Mammary epithelial cell (primary cell): ENCODE measurements around the gene AP3B2.

ENCODE experiments used
- EZH2 ChIP-seq: IDR thresholded peaks from 2 replicates; pipeline ENCODE4 v1.6.1; 2012; ENCODE audit warnings: low read length, inconsistent platforms, borderline replicate concordance
- TF ChIP-seq, protein P1 (sequence below), 2 donors: IDR thresholded peaks in 1 of 2; conservative IDR thresholded peaks in 1 of 2; 2 replicates each; pipeline ENCODE4 v1.5.1; 2011 to 2012; ENCODE audit warnings: inconsistent platforms in 2 of 2, low read length in 2 of 2, mild to moderate bottlenecking in 2 of 2, control low read depth in 1 of 2, low read depth in 1 of 2; ENCODE audit not compliant: insufficient read depth in 1 of 2; ENCODE audit errors: extremely low read depth in 1 of 2

DNA sequence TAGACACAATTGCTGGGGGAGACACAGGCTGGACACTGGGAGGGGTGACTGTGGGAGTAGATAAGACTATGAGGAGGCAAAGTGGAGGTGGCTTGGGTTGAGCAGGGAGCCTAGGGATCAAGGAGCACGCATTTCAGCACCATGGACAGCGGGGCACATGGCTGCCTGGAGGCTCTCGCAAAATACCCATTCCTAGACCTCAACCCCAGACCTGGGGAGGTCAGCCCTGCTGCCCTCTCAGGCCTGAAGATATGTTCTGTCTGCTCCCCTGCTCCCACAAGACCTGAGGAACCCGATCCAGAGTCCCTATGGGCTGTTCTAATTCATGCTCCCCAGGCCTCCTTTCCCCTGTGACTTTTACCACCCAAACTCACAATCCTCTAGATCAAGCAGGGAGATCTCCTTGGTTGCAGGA is 46.5 kb downstream of the AP3B2 start:
- TF ChIP-seq, protein P1, sequence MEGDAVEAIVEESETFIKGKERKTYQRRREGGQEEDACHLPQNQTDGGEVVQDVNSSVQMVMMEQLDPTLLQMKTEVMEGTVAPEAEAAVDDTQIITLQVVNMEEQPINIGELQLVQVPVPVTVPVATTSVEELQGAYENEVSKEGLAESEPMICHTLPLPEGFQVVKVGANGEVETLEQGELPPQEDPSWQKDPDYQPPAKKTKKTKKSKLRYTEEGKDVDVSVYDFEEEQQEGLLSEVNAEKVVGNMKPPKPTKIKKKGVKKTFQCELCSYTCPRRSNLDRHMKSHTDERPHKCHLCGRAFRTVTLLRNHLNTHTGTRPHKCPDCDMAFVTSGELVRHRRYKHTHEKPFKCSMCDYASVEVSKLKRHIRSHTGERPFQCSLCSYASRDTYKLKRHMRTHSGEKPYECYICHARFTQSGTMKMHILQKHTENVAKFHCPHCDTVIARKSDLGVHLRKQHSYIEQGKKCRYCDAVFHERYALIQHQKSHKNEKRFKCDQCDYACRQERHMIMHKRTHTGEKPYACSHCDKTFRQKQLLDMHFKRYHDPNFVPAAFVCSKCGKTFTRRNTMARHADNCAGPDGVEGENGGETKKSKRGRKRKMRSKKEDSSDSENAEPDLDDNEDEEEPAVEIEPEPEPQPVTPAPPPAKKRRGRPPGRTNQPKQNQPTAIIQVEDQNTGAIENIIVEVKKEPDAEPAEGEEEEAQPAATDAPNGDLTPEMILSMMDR (conservative IDR thresholded peaks at IDR 0.05 in 1 of 2, IDR thresholded peaks at IDR 0.05 in 1 of 2; ENCODE audit: extremely low read depth in 1 of 2, insufficient read depth in 1 of 2, low read depth in 1 of 2, low read length in 2 of 2), result no peak
- TF ChIP-seq EZH2, result no peak
